NCI-H748 (cell line): Measurements from ENCODE around the gene PRR5L.

Experiments used
- DNase-seq: peaks from one replicate; lab custom pipeline; 2025; ENCODE audit not compliant: unreplicated experiment; lab: John Stamatoyannopoulos, UW

PRR5L gene

DNA sequence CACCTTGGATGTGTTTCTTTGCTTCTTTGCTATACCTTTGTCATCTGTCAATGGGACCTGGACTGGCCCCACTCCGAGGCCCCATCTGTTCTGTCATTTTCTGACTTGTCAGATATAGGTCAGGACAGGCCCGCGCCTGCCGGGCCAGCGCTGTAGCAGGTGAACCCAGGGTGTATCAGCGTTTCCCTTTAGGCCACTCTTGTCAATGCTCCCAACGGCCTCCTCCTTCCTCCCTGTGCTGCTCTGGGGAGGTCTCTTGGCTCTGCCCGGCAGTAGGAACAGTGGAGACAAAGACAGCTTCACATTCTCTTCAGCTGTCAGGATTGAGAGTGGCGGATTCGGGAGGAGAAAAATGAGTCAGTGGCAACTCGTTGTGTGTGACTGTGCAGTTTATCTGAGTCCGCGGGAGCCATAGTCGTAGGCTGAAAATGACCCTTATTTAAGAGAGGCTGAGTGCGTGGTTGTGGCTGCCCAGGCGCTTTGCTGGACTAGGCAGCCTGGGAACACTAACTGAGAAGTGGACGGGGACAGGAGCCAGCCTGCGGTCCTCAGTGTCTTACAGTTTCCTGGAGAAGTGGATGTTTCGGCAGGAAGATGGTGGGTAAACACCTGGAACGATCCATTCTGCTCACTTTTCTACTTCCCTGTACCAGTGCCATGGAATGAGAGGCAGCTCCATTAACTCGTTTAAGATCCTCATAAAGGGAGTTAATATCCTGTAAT, 102.3 kb downstream of the PRR5L start:
- DNase-seq = no peak

DNA sequence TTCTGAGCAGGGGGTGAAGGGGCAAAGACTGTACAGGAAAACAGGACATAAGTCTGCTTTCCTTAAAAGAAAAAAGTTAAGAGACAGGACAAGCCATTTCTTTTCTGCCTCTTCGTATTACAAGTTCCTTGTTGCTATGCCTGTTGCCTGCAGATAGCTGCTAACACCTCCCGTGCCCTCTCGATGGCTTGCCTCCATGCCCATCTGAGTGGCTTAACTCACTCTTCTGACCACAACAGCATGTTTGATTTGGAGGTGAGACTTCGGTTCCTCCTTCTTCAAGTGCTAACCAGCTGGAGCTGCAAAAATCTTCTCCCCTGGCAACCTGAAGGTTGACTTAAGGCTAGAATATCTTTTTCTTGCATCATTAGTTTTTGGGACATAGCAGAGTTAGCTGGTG, 103.1 kb downstream of the PRR5L start:
- no peak for DNase-seq

DNA sequence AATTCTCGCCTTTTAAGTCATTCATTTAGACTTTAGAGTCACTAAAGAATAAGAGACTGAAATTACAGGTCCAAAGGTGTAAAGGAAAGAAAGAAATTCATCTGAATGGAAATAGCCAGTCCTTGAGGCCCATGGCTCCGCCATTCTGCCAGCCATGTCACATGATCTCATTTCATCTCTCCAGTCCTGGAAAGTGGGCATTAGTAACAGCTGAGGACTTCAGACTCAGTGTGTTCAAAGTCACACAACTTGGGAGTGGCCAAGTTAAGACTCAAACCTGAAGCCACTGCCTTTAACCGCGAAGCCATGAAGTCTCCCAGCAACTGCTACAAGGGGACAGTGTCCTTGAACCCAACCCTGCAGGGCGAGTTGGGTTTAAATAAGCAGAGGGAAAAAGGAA, 103.7 kb downstream of the PRR5L start:
- no peak for DNase-seq

DNA sequence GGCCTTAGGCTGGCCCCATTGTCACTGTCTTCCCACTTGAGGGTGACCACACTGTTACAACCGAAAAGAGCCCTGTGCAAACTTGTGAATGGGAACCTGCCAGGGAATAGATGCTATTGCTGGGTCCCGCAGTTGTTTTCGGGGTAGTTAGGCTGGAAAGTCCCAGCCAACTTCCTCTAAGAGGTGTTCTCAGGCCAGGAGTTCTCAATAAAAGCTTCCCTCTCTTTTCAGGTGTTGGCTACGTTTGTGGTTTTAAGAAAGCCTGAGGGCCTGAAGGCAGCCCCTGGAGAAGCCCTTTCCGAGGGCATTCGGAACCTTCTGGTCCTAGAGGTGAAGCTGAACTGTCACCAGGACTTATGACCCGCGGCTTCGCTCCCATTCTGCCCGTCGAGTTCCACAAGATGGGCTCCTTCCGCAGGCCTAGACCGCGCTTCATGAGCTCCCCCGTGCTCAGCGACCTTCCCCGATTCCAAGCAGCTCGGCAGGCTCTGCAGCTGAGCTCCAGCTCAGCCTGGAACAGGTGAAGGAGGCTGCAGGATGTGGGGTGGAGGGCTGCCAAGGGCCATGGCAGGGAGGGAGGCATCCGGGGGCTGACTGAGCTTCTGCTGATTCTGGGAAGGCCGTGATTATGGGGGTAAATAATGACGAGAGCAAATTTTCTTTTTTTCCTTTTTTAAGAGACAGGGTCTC, 104.8 kb downstream of the PRR5L start:
- DNase-seq = no peak

DNA sequence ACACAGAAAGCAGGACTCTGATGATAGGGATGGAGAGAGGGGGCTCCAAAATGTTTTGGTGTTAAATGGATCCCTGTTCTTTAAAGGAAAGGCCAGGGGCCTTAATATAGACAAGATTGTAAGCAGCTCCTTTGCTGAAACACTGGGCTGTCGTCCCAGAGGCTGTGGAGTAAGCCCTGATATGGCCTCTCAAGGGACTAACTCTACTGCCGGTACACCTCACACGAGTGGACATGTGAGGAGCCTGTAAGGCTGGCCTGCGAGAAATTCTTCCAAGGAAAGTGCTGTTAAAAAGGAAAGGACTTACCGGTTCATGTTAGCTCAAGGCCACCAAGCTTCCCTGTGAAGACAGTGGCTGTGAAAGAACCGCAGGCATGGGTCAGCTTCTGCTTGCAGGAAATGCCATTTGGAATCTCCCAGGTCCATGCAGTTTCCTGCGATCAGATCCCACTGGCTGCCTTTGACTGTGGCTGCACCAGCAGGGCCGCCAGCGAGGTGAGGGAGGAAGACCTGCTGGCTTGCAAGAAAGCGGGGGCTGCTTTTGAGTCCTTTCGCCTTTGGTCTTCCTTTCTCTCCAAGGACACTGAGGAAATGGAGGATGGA, 106.6 kb downstream of the PRR5L start:
- DNase-seq = no peak

DNA sequence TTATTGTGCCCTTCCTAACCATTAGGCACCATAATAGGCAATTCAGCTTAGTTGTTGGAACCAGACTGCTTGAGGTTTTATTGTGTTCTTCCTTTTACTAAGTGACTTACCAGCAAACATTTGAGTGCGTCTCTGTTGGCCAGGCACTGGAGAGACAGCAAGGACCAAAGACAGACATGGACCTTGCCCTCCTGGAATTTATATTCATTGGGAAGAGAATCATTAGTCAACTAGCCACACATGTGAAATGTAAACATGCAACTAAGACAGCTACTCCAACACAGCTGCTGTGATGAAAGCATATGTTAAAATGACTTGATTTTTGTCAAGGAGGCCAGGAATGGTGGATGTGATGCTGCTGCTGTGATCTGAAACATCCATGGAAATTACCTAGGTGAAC, 107.6 kb downstream of the PRR5L start:
- DNase-seq = no peak

DNA sequence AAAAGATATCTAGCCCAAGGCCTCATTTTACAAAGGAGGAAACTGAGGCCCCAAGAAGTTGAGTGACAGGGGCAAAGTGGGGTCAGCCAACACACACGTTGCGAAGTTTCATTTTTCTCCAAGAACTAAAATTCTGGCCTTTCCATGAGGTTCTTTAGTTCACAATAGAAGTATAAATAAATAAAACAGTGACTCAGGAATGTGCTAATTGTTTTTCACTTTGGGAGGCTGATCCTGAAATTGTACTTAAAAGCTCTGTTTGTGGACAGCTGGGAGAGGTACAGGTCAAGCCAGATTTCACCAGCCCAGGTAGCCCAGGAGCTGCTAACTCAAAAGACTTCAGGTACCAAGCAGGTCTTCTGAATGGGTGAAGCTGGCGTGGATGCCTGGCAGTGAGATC, 108.7 kb downstream of the PRR5L start:
- no peak for DNase-seq

DNA sequence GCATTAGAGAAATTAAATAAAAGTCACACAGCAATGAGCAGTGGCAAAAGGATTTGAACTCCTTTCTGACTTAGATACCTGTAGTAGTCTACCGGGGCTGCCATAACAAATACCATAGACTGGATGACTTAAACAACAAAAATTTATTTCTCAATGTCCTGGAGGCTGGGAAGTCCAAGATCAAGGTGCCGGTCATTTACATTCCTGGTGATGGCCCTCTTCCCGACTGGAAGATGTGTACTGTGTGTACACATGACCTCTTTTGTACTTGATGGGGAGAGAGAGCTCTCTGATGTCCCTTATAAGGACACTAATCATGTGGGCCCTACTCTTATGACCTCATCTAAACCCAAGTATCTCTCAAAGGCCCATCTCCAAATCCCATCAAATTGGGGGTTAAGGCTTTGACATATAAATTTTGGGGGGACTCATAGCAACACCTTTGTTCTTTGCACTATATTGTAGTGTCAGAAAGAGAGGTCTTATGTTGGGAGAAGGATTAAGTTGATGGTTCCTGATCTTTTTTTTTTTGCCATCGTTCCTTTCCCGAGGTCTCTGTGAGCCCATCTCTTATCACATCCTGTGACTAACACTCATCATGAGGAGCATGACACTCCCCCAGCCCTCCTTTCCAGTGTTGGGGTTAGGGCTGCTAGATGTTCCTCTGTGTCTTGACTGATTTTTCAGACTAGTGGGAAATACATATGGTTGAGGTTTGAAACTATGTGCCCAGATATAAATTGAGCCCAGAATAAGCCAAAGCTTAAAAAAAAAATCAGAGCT, 109.7 kb downstream of the PRR5L start:
- no peak for DNase-seq

DNA sequence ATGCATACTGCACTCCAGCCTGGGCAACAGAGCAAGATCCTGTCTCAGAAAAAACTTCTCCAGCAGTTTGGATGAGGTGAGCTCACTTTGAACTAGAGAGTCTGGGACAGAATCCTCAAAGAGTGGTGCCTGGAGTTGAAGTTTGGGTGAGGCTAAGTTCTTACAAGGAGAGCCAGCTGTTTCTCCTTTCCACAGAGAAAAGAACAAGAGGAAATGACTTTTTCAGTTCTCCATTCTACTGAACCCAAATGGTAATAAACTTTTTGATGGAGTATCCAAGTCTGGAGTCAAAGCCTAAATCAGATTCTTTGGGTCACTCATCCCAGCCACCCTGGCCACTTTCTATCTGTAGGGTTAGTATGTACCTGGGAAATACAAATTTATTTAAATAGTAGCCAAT, 111.3 kb downstream of the PRR5L start:
- DNase-seq = no peak

DNA sequence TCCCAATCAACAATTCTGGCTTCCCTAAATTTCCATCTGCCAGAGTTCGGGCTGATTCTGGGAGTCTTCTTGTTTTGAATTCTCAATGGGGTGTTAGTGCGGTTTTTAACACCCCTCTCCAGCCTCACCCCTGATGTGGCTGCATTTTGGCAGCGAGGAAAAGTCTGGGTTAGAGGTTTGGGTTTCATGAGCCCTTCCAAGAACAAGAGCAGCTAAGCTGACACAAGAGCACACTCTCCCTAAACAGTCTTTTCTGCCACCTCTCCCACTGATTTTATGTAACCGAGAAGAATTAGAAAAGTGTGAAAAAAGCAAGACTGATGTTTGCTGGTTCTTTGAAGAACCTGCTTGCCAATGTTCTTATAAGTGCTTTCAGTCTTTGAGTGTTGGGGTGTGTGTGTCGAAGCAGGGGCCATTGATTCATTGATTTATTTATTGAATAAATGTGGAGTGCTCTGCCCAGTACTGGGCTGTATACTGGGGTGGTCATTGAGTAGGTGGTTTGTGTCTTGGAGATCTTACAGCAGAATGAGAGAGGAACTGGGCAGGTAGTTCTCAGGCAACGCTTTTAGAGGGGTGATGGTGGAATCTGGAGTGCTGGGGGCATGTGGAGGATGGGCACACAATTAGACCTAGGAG, 112.5 kb downstream of the PRR5L start:
- no peak for DNase-seq

DNA sequence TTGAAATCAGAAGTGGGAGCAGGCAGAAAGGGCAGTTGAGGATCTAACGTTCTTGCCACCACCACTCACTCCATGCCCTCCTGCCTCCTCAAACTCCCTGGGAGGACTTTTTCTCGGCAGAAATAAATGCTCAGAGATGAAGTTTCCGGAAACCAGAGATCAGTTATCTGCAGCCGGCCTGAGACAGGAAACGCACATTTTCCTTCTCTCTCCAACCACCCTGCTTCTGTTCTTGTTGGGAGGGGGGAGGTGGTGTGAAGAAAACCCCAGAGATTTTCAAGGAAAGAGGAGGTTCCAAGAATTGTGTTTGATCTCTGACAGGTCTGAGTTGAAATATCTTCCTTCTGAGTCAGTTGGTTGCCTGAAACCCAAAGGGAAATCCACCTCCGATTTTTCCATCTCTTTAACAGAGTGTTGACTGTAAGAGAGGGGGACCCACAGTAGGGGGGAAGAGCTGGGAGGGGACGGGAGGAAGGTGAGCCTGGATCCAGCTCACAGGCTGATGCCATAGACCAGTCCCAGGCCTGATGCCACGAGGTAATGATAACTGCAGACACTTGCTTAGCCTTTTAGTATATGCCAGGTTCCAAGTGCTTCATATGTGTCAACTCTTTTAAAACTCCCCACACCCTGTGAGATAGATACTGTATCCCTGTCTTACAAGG, 113.2 kb downstream of the PRR5L start:
- no peak for DNase-seq

DNA sequence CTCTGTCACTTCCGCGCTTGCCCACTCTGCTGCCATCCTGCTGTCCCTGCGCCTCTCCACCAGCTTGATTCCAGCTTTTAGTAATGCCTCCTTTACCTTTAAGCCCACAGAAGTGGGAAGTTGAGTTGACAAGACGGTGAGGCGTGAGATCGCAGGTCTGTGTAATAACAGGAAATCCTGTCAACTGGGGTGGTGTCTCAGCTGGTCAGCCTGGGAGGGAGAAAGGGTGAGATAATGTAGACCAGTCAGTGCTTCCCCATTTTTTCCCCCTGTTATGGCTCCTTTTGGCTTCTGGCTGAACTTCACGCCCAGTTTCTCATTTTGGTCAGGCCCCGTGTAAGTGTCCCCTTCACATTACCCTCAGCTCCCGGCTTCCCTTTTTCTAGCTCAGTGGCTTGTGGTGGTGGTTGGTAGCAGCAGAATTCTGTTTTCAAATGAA, 115.1 kb downstream of the PRR5L start:
- DNase-seq = no peak

DNA sequence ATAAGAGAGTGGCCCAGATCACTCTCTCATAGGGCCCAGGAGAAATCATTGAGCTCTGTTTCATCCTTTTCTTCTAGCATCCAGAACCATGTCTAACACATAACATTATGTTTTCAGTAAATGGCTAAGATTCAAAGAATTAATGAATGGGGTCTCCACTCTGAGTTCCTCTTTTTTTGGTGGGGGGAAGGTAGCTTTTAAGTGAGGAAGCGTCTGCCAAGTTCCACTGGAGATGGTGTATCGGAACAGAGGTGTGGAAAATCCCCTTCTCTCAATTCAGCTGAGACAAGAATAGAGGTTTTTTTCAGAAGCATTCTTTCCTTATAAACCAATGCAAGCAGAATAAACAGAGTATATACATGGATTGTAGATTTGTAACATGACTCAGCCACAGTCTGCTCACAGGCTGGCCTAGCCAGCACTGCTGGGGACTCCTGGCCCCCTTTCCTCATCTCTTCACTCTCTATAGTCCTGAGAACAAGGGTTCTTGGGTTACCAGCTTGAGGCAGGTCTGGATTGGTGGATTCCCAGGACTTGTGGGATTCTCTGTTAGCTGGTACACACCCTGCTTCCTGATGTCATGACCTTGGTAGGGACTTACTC, 116.8 kb downstream of the PRR5L start:
- DNase-seq = no peak

DNA sequence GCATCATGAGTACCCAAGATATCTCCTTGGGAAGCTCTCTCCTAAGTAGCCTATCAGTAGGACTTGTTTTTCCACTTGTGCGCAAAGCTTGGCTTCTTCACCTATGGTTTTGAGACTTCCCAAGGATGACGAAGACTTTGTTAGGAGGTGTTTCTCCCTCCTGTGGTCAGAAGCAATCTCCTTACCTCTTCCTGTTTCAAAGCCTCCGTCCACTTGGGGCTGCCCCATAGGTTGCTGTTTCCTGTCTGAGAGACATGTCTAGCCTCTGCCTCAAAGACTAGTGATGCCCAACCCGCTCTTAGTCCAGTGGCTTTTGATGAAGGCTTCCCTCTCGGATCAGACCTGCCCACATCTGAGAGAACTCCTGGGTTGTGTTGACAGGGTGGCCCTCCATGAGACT, 121.1 kb downstream of the PRR5L start:
- DNase-seq = no peak

DNA sequence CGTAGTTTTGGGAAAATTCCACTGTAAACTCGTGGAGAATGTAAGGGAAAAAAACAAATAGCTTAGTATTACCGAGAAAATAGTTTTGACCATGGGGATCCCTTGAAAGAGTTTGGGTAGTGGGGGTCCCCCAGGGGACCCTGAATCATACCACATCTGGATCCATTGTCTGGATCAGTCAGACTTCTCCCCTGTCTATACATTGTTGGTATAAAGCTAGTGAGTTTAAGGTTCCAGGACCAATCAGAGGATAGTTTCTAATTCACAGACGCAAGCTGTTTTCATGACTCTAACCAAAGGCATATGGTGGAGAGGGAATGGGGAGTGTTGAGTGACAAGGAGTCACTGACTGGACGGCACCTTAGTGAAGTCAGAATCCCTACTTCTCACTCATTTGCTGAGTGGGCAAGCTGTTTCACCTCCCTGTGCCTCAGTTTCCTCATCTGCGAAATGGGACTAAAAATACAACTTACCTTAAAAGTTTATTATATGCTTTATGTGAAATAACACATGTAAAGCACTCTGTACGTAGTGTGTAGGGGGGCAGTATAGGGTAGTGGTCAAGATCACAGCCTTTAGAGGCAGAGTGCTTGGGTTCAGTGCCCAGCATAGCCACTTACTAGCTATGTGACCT, 123.8 kb downstream of the PRR5L start:
- DNase-seq = no peak

DNA sequence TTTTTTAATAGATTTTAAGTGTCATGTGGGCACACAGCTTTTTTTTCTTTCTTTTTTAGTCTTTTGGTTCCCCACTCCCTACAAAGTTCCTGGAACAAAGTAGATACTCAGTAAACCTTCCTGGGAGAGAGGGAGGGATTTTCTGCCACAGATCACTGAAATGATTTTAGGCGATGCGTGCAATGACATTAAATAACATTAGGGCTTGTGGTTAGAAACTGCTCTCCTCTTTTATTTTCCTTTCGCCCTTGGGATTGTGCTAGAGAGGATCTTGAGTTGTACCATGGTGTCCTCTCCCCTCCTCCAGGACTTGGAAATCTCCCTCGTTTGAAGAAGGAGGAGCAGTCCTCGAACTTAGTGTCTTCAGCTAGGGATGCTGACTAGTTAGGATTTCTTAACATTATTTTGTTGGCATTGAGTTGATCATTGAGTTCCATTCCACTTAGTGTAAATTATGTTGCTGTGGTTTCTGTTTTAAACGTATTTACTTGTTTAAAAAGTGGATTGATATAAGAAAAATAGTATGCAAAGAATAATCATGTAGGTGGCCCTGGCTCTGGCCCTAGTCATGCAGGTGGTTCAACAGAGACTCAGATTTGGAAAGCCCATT, 125.6 kb downstream of the PRR5L start:
- DNase-seq = no peak

DNA sequence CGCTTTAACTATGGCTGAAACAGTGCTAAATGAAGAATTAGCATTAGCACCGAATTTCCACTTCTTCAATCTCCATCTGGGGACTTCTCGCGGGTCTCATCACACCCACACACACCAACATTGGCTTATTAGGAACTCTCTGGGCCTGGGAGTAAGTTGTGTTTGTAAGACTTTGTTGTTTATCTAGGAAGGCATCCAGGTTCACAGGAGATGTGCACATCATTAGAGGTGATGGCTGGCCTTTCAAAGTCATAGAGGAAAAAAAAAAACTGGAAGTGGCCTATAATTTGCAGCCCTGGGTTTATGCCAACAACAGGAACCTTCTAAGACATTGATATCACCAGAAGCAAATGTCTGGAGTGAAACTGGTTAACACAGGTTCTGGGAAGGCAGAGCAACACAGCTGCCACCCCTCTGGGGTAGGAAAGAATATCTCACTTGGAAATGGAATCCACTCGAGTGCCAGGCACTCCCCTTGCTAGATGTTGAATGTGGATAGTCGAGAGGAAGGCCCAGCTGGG, 129.5 kb downstream of the PRR5L start:
- no peak for DNase-seq

DNA sequence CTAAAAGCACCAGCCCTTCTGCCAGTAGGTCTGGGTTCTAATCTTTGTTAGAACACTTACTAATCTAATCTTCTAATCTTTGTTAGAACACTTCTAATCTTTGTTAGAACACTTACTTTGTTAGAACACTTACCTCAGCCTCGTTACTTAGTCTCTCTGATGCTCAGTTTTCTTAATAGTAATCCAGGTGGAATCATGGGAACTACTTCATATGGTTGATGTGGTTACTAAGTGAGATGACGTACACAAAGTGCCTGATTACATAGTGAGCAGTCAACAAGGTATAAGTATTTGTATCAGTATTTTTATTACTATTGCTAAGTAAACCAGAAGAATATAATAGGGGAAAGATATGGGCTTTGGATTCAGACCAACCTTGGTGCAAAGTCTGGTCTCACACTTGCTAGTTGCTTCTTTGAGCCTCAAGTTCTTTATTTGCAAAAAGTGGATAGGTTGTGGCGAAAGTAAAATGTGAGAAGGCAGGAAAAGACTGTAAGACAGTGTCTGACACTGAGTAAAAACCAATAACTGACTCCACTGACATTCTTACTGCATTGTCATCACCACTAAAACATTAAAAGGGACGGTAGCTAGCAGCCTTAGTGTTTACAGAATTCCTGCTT, 130.2 kb downstream of the PRR5L start:
- DNase-seq = no peak

DNA sequence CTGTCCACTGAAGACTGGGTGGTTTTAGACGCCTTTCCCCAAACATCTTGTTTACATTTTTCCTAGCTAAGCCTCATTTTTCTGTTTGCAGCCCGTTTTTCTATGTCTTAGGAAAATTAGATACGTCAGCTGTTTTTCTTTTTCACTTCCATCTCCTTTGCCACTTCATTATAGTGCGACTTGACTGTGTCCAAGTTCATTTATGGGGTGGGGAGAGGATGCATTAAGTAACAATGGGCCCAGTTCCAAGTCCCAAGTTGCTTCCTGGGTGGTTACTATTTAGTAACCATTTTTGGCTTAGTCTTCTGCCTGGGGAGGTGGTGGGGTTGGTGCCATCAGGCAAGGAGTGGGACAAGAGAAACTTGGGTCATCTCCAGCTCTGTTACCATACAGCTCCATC, 131.0 kb downstream of the PRR5L start:
- no peak for DNase-seq
